H1 (cell line): ENCODE data around the gene XKR7. TPM values are rescaled to one million over a fixed set of nuclear protein-coding genes. Genes with fewer than 3 reads are reported as not detected.

Experiments
- CTCF ChIA-PET: fragments of 300-600 bp; sonication (Branson Sonifier 250); formaldehyde crosslinking; loops from one replicate; lab custom pipeline; 2021; ENCODE audit not compliant: partially characterized antibody; lab: Charles Lee
- POLR2A ChIA-PET: fragments of 300-600 bp; sonication (Branson Sonifier 250); formaldehyde crosslinking; loops from one replicate; lab custom pipeline; 2021; ENCODE audit warnings: inconsistent platforms; ENCODE audit not compliant: partially characterized antibody; lab: Charles Lee
- DNase-seq, 2 experiments: peaks; one replicate each; pipeline versions ENCODE4 v3.0.0 to v3.0.0-alpha.2; 2010 to 2022; ENCODE audit warnings: low spot score in 2 of 2, low read depth in 1 of 2, mixed read lengths in 1 of 2
- FAIRE-seq: peaks from 2 replicates; lab custom pipeline; 2011; peaks lifted over from hg19 to GRCh38; lab: Jason Lieb, UNC
- H2AFZ ChIP-seq: 2 replicates; pipeline ENCODE4 v1.8.1; 2012; ENCODE audit warnings: low read length, inconsistent platforms
- H2AK5ac ChIP-seq: 2 replicates; pipeline ENCODE4 v1.6.1; 2013; ENCODE audit warnings: low read depth, low read length
- H2BK120ac ChIP-seq: replicated peaks from 2 replicates; pipeline ENCODE3; 2013; ENCODE audit warnings: low read depth, low read length, inconsistent platforms
- H2BK12ac ChIP-seq: 2 replicates; pipeline ENCODE4 v1.6.1; 2013; ENCODE audit warnings: low read depth, low read length
- H2BK15ac ChIP-seq: 2 replicates; pipeline ENCODE4 v1.6.1; 2013; ENCODE audit warnings: low read length
- H2BK20ac ChIP-seq: 2 replicates; pipeline ENCODE4 v1.6.1; 2013; ENCODE audit warnings: low read length
- H2BK5ac ChIP-seq: 2 replicates; pipeline ENCODE4 v1.6.1; 2013; ENCODE audit warnings: low read depth, low read length
- H3K14ac ChIP-seq: 2 replicates; pipeline ENCODE4 v1.6.1; 2013; ENCODE audit warnings: inconsistent platforms; ENCODE audit not compliant: insufficient read length
- H3K18ac ChIP-seq: 2 replicates; pipeline ENCODE4 v1.6.1; 2013; ENCODE audit warnings: low read length; ENCODE audit errors: extremely low read depth
- H3K23ac ChIP-seq: 2 replicates; pipeline ENCODE4 v1.6.1; 2013; ENCODE audit warnings: inconsistent platforms; ENCODE audit not compliant: insufficient read length
- H3K23me2 ChIP-seq: 2 replicates; pipeline ENCODE4 v1.6.1; 2013; ENCODE audit warnings: low read depth, low read length
- H3K27ac ChIP-seq: 2 replicates; pipeline ENCODE4 v1.6.1; 2011; ENCODE audit warnings: low read depth, low read length, inconsistent platforms
- H3K27me3 ChIP-seq, 4 experiments: replicated peaks in 1 of 4; 1 replicate in 1 of 4; 2 replicates in 3 of 4; pipeline versions ENCODE4 v1.6.1 to v1.8.1; 2011 to 2013; ENCODE audit warnings: low read length in 3 of 4, mild to moderate bottlenecking in 3 of 4, inconsistent platforms in 2 of 4, mixed read lengths in 2 of 4, moderate library complexity in 1 of 4; ENCODE audit not compliant: control insufficient read depth in 3 of 4, insufficient read depth in 3 of 4; ENCODE audit errors: extremely low read depth in 1 of 4
- H3K36me3 ChIP-seq, 4 experiments: 2 replicates each; pipeline versions ENCODE4 v1.6.1 to v1.8.1; 2011 to 2013; ENCODE audit warnings: mild to moderate bottlenecking in 4 of 4, low read length in 3 of 4, moderate library complexity in 2 of 4, control low read depth in 1 of 4, inconsistent platforms in 1 of 4; ENCODE audit not compliant: insufficient read depth in 4 of 4, control insufficient read depth in 2 of 4
- H3K4ac ChIP-seq: replicated peaks from 2 replicates; pipeline ENCODE3; 2013; ENCODE audit warnings: low read length, low read depth, mixed read lengths, inconsistent platforms; ENCODE audit not compliant: insufficient read length
- H3K4me1 ChIP-seq, 4 experiments: replicated peaks in 1 of 4; 1 replicate in 1 of 4; 2 replicates in 3 of 4; pipeline versions ENCODE4 v1.6.1 to v1.8.1; 2011 to 2013; ENCODE audit warnings: low read length in 3 of 4, inconsistent platforms in 2 of 4, mixed read lengths in 1 of 4; ENCODE audit not compliant: insufficient read depth in 4 of 4, control insufficient read depth in 3 of 4
- H3K4me2 ChIP-seq, 2 experiments: 2 replicates each; pipeline versions ENCODE4 v1.6.1 to v1.8.1; 2011 to 2013; ENCODE audit warnings: low read depth in 2 of 2, low read length in 2 of 2, control low read depth in 1 of 2, inconsistent platforms in 1 of 2, mild to moderate bottlenecking in 1 of 2; ENCODE audit not compliant: insufficient read depth in 1 of 2
- H3K4me3 ChIP-seq, 4 experiments: fragments of 200-600, 300-600 bp in 1 of 4; sonication (generic), shearing (Covaris generic), sonication (Bioruptor Twin) in 1 of 4; 2 replicates each; pipeline versions ENCODE4 v1.5.1 to v1.8.1; 2011 to 2016; ENCODE audit warnings: low read length in 4 of 4, low read depth in 3 of 4, control low read depth in 2 of 4, inconsistent platforms in 2 of 4, mild to moderate bottlenecking in 2 of 4, mixed read lengths in 1 of 4, moderate library complexity in 1 of 4; ENCODE audit not compliant: insufficient read depth in 2 of 4; ENCODE audit errors: extremely low read depth in 1 of 4
- H3K56ac ChIP-seq: replicated peaks from 2 replicates; pipeline ENCODE3; 2013; ENCODE audit warnings: low read depth, mild to moderate bottlenecking, mixed read lengths, low read length, inconsistent platforms; ENCODE audit not compliant: insufficient read length
- H3K79me1 ChIP-seq: 2 replicates; pipeline ENCODE4 v1.6.1; 2013; ENCODE audit warnings: low read depth, low read length, control low read depth
- H3K79me2 ChIP-seq, 2 experiments: 2 replicates each; pipeline versions ENCODE4 v1.6.1 to v1.8.1; 2012 to 2013; ENCODE audit warnings: low read length in 2 of 2, mild to moderate bottlenecking in 2 of 2, inconsistent platforms in 1 of 2; ENCODE audit not compliant: insufficient read depth in 2 of 2, control insufficient read depth in 1 of 2
- H3K9ac ChIP-seq, 4 experiments: replicated peaks in 1 of 4; 1 replicate in 1 of 4; 2 replicates in 3 of 4; pipeline versions ENCODE4 v1.6.1 to v1.8.1; 2011 to 2013; ENCODE audit warnings: low read depth in 3 of 4, low read length in 3 of 4, control low read depth in 2 of 4, mild to moderate bottlenecking in 2 of 4, moderate library complexity in 2 of 4, inconsistent platforms in 1 of 4; ENCODE audit errors: extremely low read depth in 1 of 4
- H3K9me3 ChIP-seq, 2 experiments: 2 replicates each; pipeline versions ENCODE4 v1.6.1 to v1.8.1; 2012 to 2013; ENCODE audit warnings: mild to moderate bottlenecking in 2 of 2, moderate library complexity in 2 of 2, control low read depth in 1 of 2, inconsistent platforms in 1 of 2, low read depth in 1 of 2, low read length in 1 of 2, mixed read lengths in 1 of 2; ENCODE audit not compliant: insufficient read depth in 2 of 2
- H4K20me1 ChIP-seq, 2 experiments: replicated peaks in 1 of 2; 2 replicates each; pipeline versions ENCODE3 to v1.8.1; 2011 to 2013; ENCODE audit warnings: inconsistent platforms in 2 of 2, low read length in 2 of 2, mild to moderate bottlenecking in 1 of 2; ENCODE audit not compliant: insufficient read depth in 2 of 2, control insufficient read depth in 1 of 2
- H4K5ac ChIP-seq: 2 replicates; pipeline ENCODE4 v1.6.1; 2013; ENCODE audit warnings: low read length, low read depth, mixed read lengths, inconsistent platforms; ENCODE audit not compliant: insufficient read length
- H4K8ac ChIP-seq: 2 replicates; pipeline ENCODE4 v1.8.0; 2013; ENCODE audit warnings: mild to moderate bottlenecking, moderate library complexity, low read length, inconsistent platforms; ENCODE audit not compliant: insufficient read depth; ENCODE audit errors: extremely low read depth
- H4K91ac ChIP-seq: replicated peaks from 2 replicates; pipeline ENCODE3; 2013; ENCODE audit warnings: low read length, mixed read lengths, inconsistent platforms; ENCODE audit not compliant: insufficient read length
- ATF3 ChIP-seq: IDR thresholded peaks from 2 replicates; pipeline ENCODE4 v1.6.1; 2011; ENCODE audit warnings: low read depth, mild to moderate bottlenecking, low read length; ENCODE audit not compliant: insufficient read depth
- BACH1 ChIP-seq: IDR thresholded peaks from 2 replicates; pipeline ENCODE4 v1.6.1; 2012; ENCODE audit warnings: low read length, improper control_type of control experiment
- CREB1 ChIP-seq: IDR thresholded peaks from 2 replicates; pipeline ENCODE4 v1.6.1; 2012; ENCODE audit warnings: inconsistent platforms
- EGR1 ChIP-seq: IDR thresholded peaks from 2 replicates; pipeline ENCODE4 v1.6.1; 2011; ENCODE audit warnings: low read depth, low read length, borderline replicate concordance
- HDAC6 ChIP-seq: IDR thresholded peaks from one replicate; pipeline ENCODE4 v1.7.1; 2012; ENCODE audit warnings: low read depth, mild to moderate bottlenecking, inconsistent platforms, low read length, moderate library complexity
- JUND ChIP-seq: IDR thresholded peaks from 2 replicates; pipeline ENCODE4 v1.6.1; 2011; ENCODE audit warnings: mild to moderate bottlenecking, improper control_type of control experiment, low read length
- KDM5A ChIP-seq: fragments of 200-600 bp; IDR thresholded peaks from 2 replicates; pipeline ENCODE4 v1.7.1; 2012; ENCODE audit warnings: mild to moderate bottlenecking, low read length, inconsistent platforms, mixed read lengths
- NRF1 ChIP-seq: IDR thresholded peaks from 2 replicates; pipeline ENCODE4 v1.6.1; 2011; ENCODE audit warnings: mild to moderate bottlenecking, low read depth, low read length, improper control_type of control experiment
- PHF8 ChIP-seq: fragments of 200-600 bp; sonication (generic); conservative IDR thresholded peaks from 2 replicates; pipeline ENCODE4 v1.7.1; 2012; ENCODE audit warnings: low read depth, mild to moderate bottlenecking, inconsistent platforms, low read length, moderate library complexity
- RAD21 ChIP-seq, 2 experiments: IDR thresholded peaks in 1 of 2; conservative IDR thresholded peaks in 1 of 2; 2 replicates each; pipeline ENCODE4 v1.6.1; 2011; ENCODE audit warnings: low read depth in 2 of 2, low read length in 2 of 2, improper control_type of control experiment in 1 of 2, inconsistent platforms in 1 of 2, mild to moderate bottlenecking in 1 of 2, moderate library complexity in 1 of 2
- SUZ12 ChIP-seq: fragments of 200-600 bp; sonication (generic); IDR thresholded peaks from 2 replicates; pipeline ENCODE4 v1.6.1; 2012; ENCODE audit warnings: mild to moderate bottlenecking, inconsistent platforms, low read length, moderate library complexity, mixed read lengths
- TCF12 ChIP-seq: IDR thresholded peaks from 2 replicates; pipeline ENCODE4 v1.6.1; 2011; ENCODE audit warnings: low read depth, mild to moderate bottlenecking, low read length
- WGBS, 2 experiments: shearing (Covaris generic) in 1 of 2; methylation state at CpG; one replicate each; pipeline versions ENCODE4 v1.1.6 to v1.1.7; 2013 to 2015; ENCODE audit warnings: low lambda C conversion rate in 2 of 2, mixed read lengths in 2 of 2, inconsistent platforms in 1 of 2, low coverage in 1 of 2, missing lambda C conversion rate in 1 of 2; ENCODE audit not compliant: insufficient replicate concordance in 2 of 2, insufficient coverage in 1 of 2, insufficient read length in 1 of 2; ENCODE audit errors: extremely low coverage in 1 of 2, missing lambda C conversion rate in 1 of 2; 5-methylcytosine and 5-hydroxymethylcytosine counted together
- polyA plus RNA-seq, 7 experiments: library from polyadenylated mRNA; depleted of rRNA in 3 of 7; stranded (reverse) in 5 of 7; unstranded in 2 of 7; fragments of >200 nt in 5 of 7; fragments of 200-250 nt in 2 of 7; gene quantifications; 1 replicate in 5 of 7; 2 replicates in 1 of 7; 4 replicates in 1 of 7; pipeline versions ENCODE4 v1.2.1 to v1.2.3, GENCODE V29; 2011 to 2013; ENCODE audit warnings: missing spikeins in 2 of 7, mixed read lengths in 2 of 7
- total RNA-seq: library from RNA; stranded (reverse); fragmentation: NEBNext Ultra II Directional; extraction: Animal tissue kit (Norgen Biotek cat#: 25700); gene quantifications from 2 replicates; pipeline ENCODE4 v1.2.1, GENCODE V29; 2021

Gene XKR7
- total and polyA plus RNA-seq, 2 of the 8 experiments (the other 6 are each of a cell fraction or from before 2014, with no cell fraction given) = 1.8 to 2.4 TPM

- no peaks in the 10 kb centered on the region for H3K79me1 ChIP-seq
- H3K23me2 ChIP-seq = peaks cover 8% of the 10 kb centered on the region; the same call in 1 of the 2 replicates
- no peaks in the 10 kb centered on the region for H4K20me1 ChIP-seq
- ChIA-PET POLR2A (interaction anchor here (0.6 to 1.3 kb wide), 3 partner anchors 13 to 37 kb away, joined by 3 to 4 read pairs (median 3); no protein-coding TSS in a partner anchor), CTCF (interaction anchor here (0.6 to 2.2 kb wide), 4 partner anchors 18 to 206 kb away, joined by 3 to 5 read pairs (median 4); no protein-coding TSS in a partner anchor)
- H3K4me3 ChIP-seq = peak overlapping the region; percentile 35 to 75 (median 66); a peak in 7 of 8 replicates
- H3K27me3 ChIP-seq = peaks cover 3 to 45% (median 33%) of the 10 kb centered on the region in 4 experiments
- H3K14ac ChIP-seq = no peak overlapping the region
- no peak overlapping the region for H2BK20ac ChIP-seq
- no peak overlapping the region for H2AK5ac ChIP-seq
- no peak overlapping the region for H4K91ac ChIP-seq
- H3K4me1 ChIP-seq = peaks cover 2 to 10% (median 6%) of the 10 kb centered on the region in 4 experiments; a peak in 5 of 7 replicates
- no peak overlapping the region for H3K27ac ChIP-seq
- no peak overlapping the region for H2BK5ac ChIP-seq
- no peaks in the 10 kb centered on the region for H3K79me2 ChIP-seq
- no peaks in the 10 kb centered on the region for H3K36me3 ChIP-seq
- H3K9me3 ChIP-seq = no peaks in the 10 kb centered on the region
- peak in 1 of 2 experiments; percentile 70 for DNase-seq
- no peak overlapping the region for H3K23ac ChIP-seq
- no peak overlapping the region for H2BK120ac ChIP-seq
- no peak overlapping the region for H2BK12ac ChIP-seq
- H2AFZ ChIP-seq = no peak overlapping the region; the same call in 1 of the 2 replicates
- no peak overlapping the region for H3K18ac ChIP-seq
- peak overlapping the region; percentile 48; the same call in 1 of the 2 replicates for H2BK15ac ChIP-seq
- no peak overlapping the region for H4K8ac ChIP-seq
- 34% methylated on average over 14 of the region's 22 CpGs; no CpG with 5 or more reads in 1 of the 2 experiments for WGBS, 2 experiments
- peak; percentile 77 for FAIRE-seq
- H3K9ac ChIP-seq = peak overlapping the region in 2 of 4 experiments; percentile 14 to 17; a peak in 1 of 7 replicates
- H3K4ac ChIP-seq = no peak overlapping the region
- peak overlapping the region; percentile 62 to 79 for H3K4me2 ChIP-seq
- H4K5ac ChIP-seq = no peak overlapping the region
- no peak overlapping the region for H3K56ac ChIP-seq
- TF ChIP-seq BACH1 (no peak), SUZ12 (no peak; the same call in 1 of the 2 replicates), HDAC6 (no peak), KDM5A (no peak), EGR1 (no peak), JUND (no peak), TCF12 (peak; percentile 73; the same call in 1 of the 2 replicates), ATF3 (no peak), NRF1 (no peak), PHF8 (no peak), RAD21 (IDR thresholded peaks at IDR 0.05 in 1 of 2, conservative IDR thresholded peaks at IDR 0.05 in 1 of 2; ENCODE audit: low read depth in 2 of 2, low read length in 2 of 2) (no peak), CREB1 (peak; percentile 86)
Measured at GRCh38 chr20:32052778-32053362, 84.9 kb downstream of the XKR7 start.
